Activated CD4-positive, alpha-beta memory T cell treated with anti-CD3 and anti-CD28 coated beads, Interleukin-2, amount 10 ng/mL, durations not matched to agents 7 days and 5 days (primary cell): ENCODE data around the gene CTNNA3. TPM values are rescaled to one million over a fixed set of nuclear protein-coding genes. Genes with fewer than 3 reads are reported as not detected.
"Not testable (repeated sequence)": the region's sequence is repeated elsewhere in the genome, so short reads cannot be mapped to it uniquely, and the experiment has no call there.

Experiments used
- CTCF ChIA-PET: fragments of 350-600 bp; sonication (Branson Sonifier 250); formaldehyde crosslinking; loops from one replicate; lab custom pipeline; 2021; ENCODE audit warnings: antibody characterized with exemption, inconsistent platforms; lab: Charles Lee
- POLR2A ChIA-PET: fragments of 350-600 bp; sonication (Branson Sonifier 250); formaldehyde crosslinking; loops from one replicate; lab custom pipeline; 2021; ENCODE audit warnings: antibody characterized with exemption; lab: Charles Lee
- DNase-seq: peaks from one replicate; pipeline ENCODE4 v3.0.0-alpha.2; 2020
- H3K27ac Mint-ChIP-seq: one replicate; pipeline ENCODE4 v1.8.0; 2021; ENCODE audit warnings: mild to moderate bottlenecking, mixed read lengths
- H3K27me3 Mint-ChIP-seq: one replicate; pipeline ENCODE4 v1.8.0; 2021; ENCODE audit warnings: mixed read lengths
- H3K36me3 Mint-ChIP-seq: one replicate; pipeline ENCODE4 v1.8.0; 2021; ENCODE audit warnings: low read depth, mixed read lengths
- H3K4me1 Mint-ChIP-seq: one replicate; pipeline ENCODE4 v1.8.0; 2021; ENCODE audit warnings: mixed read lengths
- H3K4me3 Mint-ChIP-seq: one replicate; pipeline ENCODE4 v1.8.0; 2021; ENCODE audit warnings: mild to moderate bottlenecking, mixed read lengths
- H3K9me3 Mint-ChIP-seq: one replicate; pipeline ENCODE4 v1.8.0; 2021; ENCODE audit warnings: mixed read lengths
- total RNA-seq, 2 experiments: library from RNA; stranded (reverse); gene quantifications; one replicate each; pipeline ENCODE4 v1.2.3, GENCODE V29; 2021

The CTNNA3 gene
- total RNA-seq, 2 experiments from 2014 or later = 0.78 TPM; not detected in 1

DNA sequence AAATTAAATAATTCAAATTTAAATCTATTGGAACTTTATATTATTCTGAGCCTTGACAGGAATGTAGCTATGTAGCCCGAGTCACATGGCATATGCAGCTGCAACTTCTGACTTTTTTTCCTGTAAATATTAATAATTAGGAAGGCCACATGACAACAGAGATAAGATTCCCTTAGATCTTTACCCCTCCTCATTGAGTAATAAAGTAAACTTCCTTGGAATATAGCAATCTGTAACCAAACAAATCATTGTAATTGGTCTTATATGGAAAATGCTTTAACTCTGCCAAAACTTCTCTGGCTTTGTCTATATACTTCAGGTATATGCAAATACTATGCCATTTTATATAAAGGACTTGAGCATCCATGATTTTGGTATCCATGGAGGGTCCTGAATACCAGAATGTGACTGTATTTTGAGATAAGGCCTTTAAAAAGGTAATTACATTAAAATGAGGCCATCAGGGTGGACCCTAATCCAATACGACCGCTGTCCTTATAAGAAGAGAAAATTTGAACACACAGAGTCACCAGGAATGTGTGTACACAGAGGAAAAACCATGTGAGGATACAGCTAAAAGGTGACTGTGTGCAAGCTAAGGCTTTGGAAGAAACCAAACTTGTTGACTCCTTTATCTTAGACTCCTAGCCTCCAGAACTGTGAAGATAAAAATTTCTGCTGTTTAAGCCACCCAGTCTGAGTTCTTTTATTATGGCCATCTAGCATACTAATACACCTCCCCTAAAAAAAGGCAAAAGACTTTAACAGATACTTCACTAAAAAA, 222.0 kb downstream of the CTNNA3 start:
- Mint-ChIP-seq H3K4me1 (no peaks in the 10 kb centered on the region), H3K4me3 (no peak overlapping the region), H3K9me3 (peaks cover 8% of the 10 kb centered on the region), H3K27ac (no peak overlapping the region), H3K27me3 (no peaks in the 10 kb centered on the region), H3K36me3 (no peaks in the 10 kb centered on the region)
- POLR2A ChIA-PET = no interaction called here
- no peak for DNase-seq
- CTCF ChIA-PET = no interaction called here

DNA sequence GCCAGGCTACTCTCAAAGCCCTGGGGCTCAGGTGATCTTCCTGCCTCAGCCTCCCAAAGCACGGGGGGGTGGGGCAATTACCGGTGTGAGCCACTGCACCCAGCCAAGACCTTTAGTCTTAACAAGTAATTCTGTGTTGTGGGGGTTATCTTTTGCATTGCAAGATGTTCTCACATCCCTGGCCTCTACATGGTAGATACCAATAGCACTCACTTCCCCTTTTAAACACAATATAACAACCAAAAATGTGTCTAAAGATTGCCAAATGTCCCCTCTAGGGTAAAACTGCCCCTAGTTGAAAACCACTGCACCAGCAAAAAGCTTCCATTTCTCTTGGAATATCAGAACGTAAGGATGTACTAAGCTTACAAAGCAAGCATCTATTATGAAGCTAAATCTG, 225.0 kb downstream of the CTNNA3 start:
- no peaks in the 10 kb centered on the region for H3K27me3 Mint-ChIP-seq
- H3K9me3 Mint-ChIP-seq = no peaks in the 10 kb centered on the region
- ChIA-PET CTCF (no interaction called here), POLR2A (no interaction called here)
- H3K36me3 Mint-ChIP-seq = no peaks in the 10 kb centered on the region
- no peaks in the 10 kb centered on the region for H3K4me1 Mint-ChIP-seq
- no peak for DNase-seq
- no peak overlapping the region for H3K27ac Mint-ChIP-seq
- H3K4me3 Mint-ChIP-seq = no peak overlapping the region

DNA sequence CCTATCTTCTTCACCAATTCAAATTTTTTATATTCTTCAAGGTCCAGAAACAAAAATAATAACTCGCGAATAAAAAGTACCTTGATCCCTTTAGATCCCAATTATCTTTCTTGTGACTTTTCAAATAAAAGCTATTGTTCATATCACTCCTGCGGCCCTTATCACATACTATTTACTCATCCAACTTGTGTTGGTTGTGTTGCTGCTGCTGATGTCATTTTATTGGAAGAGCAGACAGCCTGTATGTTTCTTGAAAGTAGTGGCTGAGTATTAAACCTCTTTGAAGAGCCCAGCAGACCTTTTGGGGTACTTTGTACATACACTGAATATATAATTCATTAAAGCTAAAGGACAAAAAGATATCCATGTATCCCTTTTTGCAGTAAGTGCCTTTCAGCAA, 231.7 kb downstream of the CTNNA3 start:
- Mint-ChIP-seq H3K36me3 (no peaks in the 10 kb centered on the region), H3K4me1 (no peaks in the 10 kb centered on the region), H3K4me3 (no peak overlapping the region), H3K9me3 (no peaks in the 10 kb centered on the region), H3K27me3 (no peaks in the 10 kb centered on the region), H3K27ac (no peak overlapping the region)
- ChIA-PET POLR2A (no interaction called here), CTCF (no interaction called here)
- no peak for DNase-seq

DNA sequence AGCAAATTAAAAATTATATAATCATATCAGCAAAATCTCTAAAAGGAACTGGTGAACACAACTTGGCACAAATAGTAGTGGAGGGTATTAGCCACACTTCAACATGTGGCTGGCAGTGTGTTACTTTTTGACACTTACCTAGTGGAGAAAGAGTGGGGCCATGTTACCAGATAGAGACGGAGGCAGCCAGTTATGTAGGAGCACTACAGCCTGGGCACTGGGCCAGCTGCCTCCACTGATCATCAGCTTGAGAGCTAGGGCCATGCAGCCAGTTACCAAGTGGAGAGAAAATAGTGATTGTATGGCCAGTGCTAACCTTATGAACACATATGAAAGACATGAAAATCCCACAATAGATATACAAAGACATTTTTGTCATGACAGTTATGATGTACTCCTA, 243.1 kb downstream of the CTNNA3 start:
- Mint-ChIP-seq H3K36me3 (no peaks in the 10 kb centered on the region), H3K27me3 (no peaks in the 10 kb centered on the region), H3K9me3 (no peaks in the 10 kb centered on the region), H3K27ac (no peak overlapping the region), H3K4me1 (no peaks in the 10 kb centered on the region), H3K4me3 (no peak overlapping the region)
- ChIA-PET POLR2A (no interaction called here), CTCF (no interaction called here)
- no peak for DNase-seq

DNA sequence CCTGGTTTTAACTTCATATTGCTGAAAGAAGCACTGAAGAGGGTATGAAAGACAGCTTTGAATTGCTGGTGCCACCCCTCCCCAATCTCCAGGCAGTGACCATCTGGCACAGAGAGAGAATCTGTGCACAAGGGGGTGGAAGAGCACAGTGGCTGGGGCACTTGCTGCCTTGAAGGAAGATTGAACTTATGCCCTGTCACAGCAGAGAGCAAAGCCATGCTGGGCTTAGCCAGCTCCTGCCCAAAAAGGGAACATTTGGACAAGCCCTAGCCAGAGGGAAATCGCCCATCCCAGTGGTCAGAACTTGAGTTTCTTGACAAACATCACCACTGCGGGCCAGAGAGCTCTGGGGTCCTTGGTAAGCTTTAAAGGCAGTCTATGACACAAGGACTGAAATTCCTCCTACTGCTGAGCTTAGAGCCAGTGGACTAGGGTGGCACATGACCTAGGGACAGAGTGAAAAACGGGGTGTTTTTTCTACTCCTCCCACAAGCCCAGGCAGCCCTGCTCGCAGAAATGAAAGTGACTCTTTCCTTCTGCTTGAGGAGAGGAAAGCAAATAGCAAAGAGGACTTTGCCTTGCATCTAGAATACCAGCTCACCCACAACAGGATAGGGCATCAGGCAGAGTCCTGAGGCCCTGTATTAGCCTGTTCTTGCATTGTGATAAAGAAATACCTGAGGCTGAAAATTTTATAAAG, 257.2 kb downstream of the CTNNA3 start:
- H3K9me3 Mint-ChIP-seq = peaks cover 2% of the 10 kb centered on the region
- H3K27ac Mint-ChIP-seq = no peak overlapping the region
- H3K36me3 Mint-ChIP-seq = no peaks in the 10 kb centered on the region
- POLR2A ChIA-PET = no interaction called here
- H3K4me1 Mint-ChIP-seq = no peaks in the 10 kb centered on the region
- H3K27me3 Mint-ChIP-seq = no peaks in the 10 kb centered on the region
- no peak overlapping the region for H3K4me3 Mint-ChIP-seq
- CTCF ChIA-PET = interaction anchor here (0.7 kb wide), 1 partner anchor 376 kb away, joined by 3 read pairs; no protein-coding TSS in a partner anchor
- DNase-seq = no peak

DNA sequence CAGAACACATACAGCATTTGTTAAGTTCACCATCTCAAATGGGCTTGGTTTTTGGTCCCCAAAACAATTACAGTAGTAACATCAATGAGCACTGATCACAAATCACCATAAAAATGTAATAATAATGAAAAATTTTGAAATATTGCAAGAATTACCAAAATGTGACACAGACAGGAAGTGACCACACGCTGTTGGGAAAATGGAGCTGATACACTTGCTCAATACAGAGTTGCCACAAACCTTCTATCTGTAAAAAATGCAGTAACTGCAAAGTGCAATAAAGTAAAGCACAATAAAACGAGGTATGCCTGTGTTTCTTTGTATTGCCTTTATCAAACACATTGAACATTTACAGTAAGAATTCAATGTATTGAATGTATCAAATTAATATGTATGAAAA, 262.7 kb downstream of the CTNNA3 start:
- ChIA-PET POLR2A (no interaction called here), CTCF (no interaction called here)
- Mint-ChIP-seq H3K27ac (no peak overlapping the region), H3K36me3 (no peaks in the 10 kb centered on the region), H3K27me3 (no peaks in the 10 kb centered on the region), H3K4me1 (no peaks in the 10 kb centered on the region), H3K9me3 (no peaks in the 10 kb centered on the region), H3K4me3 (no peak overlapping the region)
- DNase-seq = no peak

DNA sequence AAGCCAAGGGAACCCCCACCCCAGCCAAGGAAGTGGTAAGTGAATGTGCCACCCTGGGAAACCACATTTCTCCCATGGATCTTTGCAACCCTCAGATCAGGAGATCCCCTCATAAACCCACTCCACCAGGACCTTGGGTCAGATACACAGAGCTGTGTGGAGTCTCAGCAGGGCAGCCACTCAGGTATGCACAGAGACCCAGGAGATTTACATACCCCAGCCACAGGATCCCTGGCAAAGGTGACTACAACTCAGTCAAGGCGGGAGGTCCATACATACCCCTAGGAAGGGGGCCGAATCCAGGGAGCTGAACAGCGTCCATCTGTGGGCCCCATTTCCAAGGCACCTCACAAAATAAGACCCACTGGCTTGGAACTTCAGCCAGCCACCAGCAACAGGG, 293.4 kb downstream of the CTNNA3 start:
- Mint-ChIP-seq H3K36me3 (no peaks in the 10 kb centered on the region), H3K27me3 (peaks cover 2% of the 10 kb centered on the region), H3K4me3 (no peak overlapping the region), H3K9me3 (peaks cover 7% of the 10 kb centered on the region), H3K4me1 (no peaks in the 10 kb centered on the region), H3K27ac (no peak overlapping the region)
- no peak for DNase-seq
- POLR2A ChIA-PET = no interaction called here
- CTCF ChIA-PET = no interaction called here

DNA sequence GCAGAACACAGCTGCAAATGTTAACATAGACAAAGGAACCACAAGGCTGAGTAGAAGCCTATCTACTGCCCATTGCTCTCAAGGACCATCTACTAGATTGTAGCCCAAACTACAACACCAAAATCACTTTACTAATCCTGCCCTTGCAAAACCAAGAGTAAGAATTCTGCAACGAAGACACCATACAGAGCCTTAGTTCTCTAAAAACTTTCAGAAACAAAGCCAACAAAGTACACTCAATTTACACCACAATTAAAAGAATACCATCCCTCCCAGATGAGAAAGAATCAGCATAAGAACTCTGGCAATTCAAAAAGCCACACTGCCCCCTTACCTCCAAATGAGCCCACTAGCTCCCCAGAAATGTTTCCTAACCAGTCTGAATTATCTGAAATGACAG, 294.3 kb downstream of the CTNNA3 start:
- H3K9me3 Mint-ChIP-seq = peaks cover 7% of the 10 kb centered on the region
- POLR2A ChIA-PET = no interaction called here
- no peak for DNase-seq
- no peak overlapping the region for H3K4me3 Mint-ChIP-seq
- H3K4me1 Mint-ChIP-seq = no peaks in the 10 kb centered on the region
- H3K27me3 Mint-ChIP-seq = peaks cover 2% of the 10 kb centered on the region
- no peak overlapping the region for H3K27ac Mint-ChIP-seq
- CTCF ChIA-PET = no interaction called here
- no peaks in the 10 kb centered on the region for H3K36me3 Mint-ChIP-seq

DNA sequence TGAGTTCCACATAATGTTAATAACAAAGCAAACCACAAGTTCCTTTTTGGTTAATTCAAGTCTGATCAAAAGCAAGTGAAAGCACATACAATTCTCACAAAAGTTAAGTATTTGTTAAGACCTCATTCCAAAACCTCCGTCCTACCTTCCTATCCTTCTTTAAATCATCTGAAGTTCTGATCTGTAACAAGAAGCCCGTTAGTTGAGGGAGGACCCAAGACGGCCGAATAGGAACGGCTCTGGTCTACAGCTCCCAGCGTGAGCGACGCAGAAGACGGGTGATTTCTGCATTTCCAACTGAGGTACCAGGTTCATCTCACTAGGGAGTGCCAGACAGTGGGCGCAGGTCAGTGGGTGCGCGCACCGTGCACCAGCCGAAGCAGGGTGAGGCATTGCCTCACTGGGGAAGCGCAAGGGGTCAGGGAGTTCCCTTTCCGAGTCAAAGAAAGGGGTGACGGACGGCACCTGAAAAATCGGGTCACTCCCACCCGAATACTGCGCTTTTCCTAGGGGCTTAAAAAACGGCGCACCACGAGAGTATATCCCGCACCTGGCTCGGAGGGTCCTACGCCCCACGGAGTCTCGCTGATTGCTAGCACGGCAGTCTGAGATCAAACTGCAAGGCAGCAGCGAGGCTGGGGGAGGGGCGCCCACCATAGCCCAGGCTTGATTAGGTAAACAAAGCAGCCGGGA, 309.0 kb downstream of the CTNNA3 start:
- H3K4me3 Mint-ChIP-seq, DNase-seq, H3K36me3 Mint-ChIP-seq, CTCF ChIA-PET, H3K27ac Mint-ChIP-seq, H3K27me3 Mint-ChIP-seq, H3K9me3 Mint-ChIP-seq, POLR2A ChIA-PET, H3K4me1 Mint-ChIP-seq: not testable (repeated sequence)

DNA sequence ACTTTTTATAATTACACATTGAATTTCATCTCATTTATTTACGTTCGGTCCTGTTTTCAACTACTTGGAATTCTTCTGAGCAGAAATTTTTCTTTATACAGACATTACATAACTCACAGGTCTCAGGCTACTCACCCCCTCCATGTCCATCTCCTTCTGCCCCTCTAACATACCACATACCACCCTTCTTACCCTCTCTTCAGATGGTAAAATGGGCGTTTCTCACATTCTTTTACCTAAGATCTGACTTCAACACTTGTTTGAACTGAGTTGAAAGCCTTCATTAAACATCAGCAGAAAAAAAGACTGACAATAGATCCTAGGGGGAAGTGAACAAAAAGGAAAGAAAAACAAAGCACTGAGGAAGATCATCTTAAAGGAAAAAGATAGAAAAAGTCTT, 309.7 kb downstream of the CTNNA3 start:
- no peak for DNase-seq
- no peak overlapping the region for H3K27ac Mint-ChIP-seq
- no peak overlapping the region for H3K4me3 Mint-ChIP-seq
- H3K4me1 Mint-ChIP-seq = no peaks in the 10 kb centered on the region
- CTCF ChIA-PET = no interaction called here
- POLR2A ChIA-PET = no interaction called here
- H3K9me3 Mint-ChIP-seq = no peaks in the 10 kb centered on the region
- H3K27me3 Mint-ChIP-seq = peaks cover 7% of the 10 kb centered on the region
- H3K36me3 Mint-ChIP-seq = no peaks in the 10 kb centered on the region

DNA sequence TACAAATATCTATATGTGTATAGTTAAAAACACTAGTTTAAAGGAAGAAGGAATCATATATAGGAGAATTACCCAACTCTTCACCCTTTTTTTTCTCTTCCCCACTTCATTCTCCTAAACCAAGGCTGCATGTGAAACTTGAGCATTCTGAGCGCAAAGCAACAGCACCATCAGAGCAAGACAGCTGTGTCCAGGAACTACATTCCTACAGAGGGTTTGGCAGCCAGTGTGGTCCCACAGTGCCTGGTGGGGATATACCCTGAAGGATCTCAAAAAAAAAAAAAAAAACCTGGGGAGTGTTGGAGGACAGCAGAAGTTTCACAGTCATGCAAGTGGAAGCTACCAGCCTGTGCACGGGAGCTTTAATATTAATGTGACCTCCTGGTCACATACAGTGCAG, 310.4 kb downstream of the CTNNA3 start:
- Mint-ChIP-seq H3K36me3 (no peaks in the 10 kb centered on the region), H3K4me3 (no peak overlapping the region), H3K4me1 (no peaks in the 10 kb centered on the region), H3K9me3 (no peaks in the 10 kb centered on the region), H3K27ac (no peak overlapping the region), H3K27me3 (peaks cover 7% of the 10 kb centered on the region)
- ChIA-PET POLR2A (no interaction called here), CTCF (no interaction called here)
- no peak for DNase-seq

DNA sequence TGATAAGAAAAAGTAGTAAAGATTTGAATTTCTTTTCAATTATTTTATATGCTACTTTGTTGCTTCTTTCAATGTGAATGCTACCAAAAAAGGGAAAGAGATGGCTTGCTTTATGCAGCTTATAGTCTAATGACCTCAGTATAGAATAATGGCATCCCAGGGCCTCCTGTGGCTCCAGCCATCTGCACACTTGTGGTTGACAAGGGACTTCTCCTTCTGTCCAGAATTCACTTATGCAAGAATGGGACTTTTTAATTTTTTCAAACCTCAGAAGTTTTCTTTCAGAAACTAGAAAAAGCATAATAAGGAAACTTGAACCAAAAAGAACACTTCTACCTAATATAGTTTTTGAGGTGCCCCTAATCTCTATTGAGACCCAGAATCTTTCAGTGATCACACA, 310.9 kb downstream of the CTNNA3 start:
- Mint-ChIP-seq H3K4me3 (no peak overlapping the region), H3K27me3 (peaks cover 7% of the 10 kb centered on the region), H3K36me3 (no peaks in the 10 kb centered on the region), H3K27ac (no peak overlapping the region), H3K9me3 (no peaks in the 10 kb centered on the region), H3K4me1 (no peaks in the 10 kb centered on the region)
- ChIA-PET POLR2A (no interaction called here), CTCF (no interaction called here)
- no peak for DNase-seq

DNA sequence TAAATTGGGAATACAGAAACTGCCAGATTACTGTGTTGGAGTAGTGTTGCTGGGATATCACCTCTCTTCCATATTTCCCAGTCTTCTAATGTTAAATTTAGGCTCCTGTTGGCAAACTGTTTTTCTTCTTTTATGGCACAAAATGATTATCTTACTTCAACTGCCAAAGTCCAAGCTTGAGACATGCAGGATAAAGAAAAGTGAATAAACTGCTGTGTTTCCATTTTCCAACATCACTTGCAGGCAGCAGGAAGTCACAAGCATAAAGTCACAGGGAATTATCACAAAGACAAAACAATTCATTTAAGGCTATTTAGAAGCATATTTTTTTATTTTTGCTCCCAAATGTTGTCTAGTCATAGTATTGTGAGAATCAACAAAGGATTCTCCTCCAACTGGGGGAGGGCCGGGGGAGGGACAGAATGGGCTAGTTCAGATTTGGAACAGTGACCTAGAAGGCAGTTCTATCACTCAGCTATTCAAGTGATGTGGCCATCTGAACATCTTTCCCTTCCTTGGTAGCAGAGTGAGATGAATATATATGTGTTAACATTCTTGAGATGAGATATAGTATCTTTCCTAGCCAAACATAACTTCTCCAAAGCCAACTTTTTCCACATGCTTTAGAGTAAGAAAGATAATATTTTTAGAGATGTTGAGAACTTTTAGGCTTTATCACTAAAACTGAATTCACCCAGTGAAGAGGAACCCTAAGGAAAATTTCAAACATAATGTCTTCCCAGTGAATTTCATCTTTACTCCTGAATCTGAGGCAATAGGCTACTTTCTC, 364.7 kb downstream of the CTNNA3 start:
- Mint-ChIP-seq H3K36me3 (no peaks in the 10 kb centered on the region), H3K9me3 (no peaks in the 10 kb centered on the region), H3K4me3 (no peak overlapping the region), H3K27ac (no peak overlapping the region), H3K27me3 (no peaks in the 10 kb centered on the region), H3K4me1 (no peaks in the 10 kb centered on the region)
- POLR2A ChIA-PET = no interaction called here
- DNase-seq = no peak
- CTCF ChIA-PET = no interaction called here
